NCI-H69 (cell line): ENCODE results near the gene CDH11.
A peak's percentile ranks its signal among the peaks of the same experiment; 100 is the strongest.

Experiments used
- DNase-seq: peaks from one replicate; lab custom pipeline; 2025; lab: John Stamatoyannopoulos, UW

Gene CDH11

GRCh38 chr16:65121870-65122723, at the start of gene CDH11:
TSS of gene CDH11 (minus strand) at chr16:65122063. CDS start at chr16:65004869, 117,194 bp downstream.
- peak; percentile 26 for DNase-seq

DNA sequence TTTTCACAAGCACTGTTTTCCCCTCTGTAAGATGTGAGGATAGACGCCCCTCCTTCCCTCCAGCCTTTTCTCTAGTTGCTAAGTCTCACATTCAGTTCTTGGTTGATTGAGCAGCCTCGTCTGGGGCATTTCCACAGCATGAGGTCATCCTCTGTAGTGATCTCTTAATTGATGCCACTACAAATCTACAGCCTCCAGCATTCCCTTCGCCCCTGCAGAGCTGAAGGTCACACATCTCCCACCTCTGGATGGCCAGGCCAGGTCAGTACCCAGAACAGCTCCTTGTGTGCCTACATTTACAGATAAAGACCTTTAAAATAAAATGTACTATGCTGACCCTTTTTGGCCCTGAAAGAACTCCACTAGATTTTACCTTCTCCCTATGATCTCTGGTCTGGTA, 32.5 kb upstream of the CDH11 start:
- no peak for DNase-seq

- no peak for DNase-seq
Observed at GRCh38 chr16:65153365-65154105, 31.7 kb upstream of the CDH11 start.

- no peak for DNase-seq
Observed at GRCh38 chr16:65148804-65149203, 26.9 kb upstream of the CDH11 start.

DNA sequence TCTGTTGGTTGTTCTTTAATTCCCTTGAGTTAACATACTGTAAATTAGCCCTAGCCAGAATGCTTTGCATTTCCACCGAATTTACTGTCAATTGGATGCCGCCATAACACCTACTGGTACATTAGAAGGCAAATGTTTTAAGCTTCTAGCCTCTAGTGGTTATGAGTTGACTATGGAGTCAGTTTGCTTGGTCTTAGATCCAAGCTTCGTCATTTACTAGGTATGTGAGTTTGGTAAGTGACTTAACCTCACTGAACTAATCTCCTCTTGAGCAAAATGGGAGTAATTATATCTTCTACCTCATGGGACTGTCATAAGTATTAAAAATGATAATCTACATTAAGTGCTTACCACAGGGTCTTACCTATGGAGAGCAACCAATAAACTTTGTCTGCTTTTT, 20.4 kb upstream of the CDH11 start:
- DNase-seq = no peak

DNA sequence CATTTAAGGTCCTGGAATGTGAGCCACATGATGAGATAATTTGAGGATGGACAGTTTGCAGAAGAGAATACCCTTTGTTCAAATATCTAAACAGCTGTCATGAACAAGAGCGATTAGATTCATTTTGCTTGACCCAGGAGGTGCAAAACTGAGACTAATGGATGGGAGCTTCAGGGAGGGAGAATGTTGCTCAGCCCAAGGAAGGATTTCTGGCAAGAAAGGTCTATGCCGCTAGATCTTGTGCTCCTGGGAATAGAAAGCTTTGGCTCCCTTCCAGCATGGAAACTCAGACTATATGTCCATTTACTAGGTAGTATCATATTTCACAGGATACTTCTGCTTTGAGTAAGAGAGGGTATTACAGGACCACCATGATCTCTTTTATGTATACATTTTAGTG, 14.8 kb upstream of the CDH11 start:
- DNase-seq = no peak

GRCh38 chr16:65126845-65127624, 5.2 kb upstream of the CDH11 start:
- no peak for DNase-seq

DNA sequence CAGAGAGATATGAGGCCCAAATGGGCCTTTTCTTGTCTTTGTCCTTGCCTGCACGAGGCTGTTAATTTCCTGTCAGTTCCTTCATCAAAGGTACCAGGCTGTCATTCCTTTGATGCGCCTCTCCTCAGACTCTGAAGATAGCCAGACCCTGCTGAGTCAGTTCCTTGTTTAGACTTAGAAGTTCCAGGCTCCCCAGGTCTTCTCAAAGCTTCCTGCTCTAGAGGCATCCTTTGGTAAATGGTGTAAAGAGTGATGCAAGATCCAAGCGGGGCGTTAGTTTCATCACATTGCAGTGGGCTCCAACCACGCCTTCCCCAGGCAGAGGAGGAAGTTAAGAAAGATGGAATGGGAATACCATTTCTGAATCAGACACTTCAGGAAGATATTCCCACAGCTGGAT, 4.0 kb upstream of the CDH11 start:
- DNase-seq = no peak

GRCh38 chr16:65125322-65125721, 3.5 kb upstream of the CDH11 start:
- no peak for DNase-seq

DNA sequence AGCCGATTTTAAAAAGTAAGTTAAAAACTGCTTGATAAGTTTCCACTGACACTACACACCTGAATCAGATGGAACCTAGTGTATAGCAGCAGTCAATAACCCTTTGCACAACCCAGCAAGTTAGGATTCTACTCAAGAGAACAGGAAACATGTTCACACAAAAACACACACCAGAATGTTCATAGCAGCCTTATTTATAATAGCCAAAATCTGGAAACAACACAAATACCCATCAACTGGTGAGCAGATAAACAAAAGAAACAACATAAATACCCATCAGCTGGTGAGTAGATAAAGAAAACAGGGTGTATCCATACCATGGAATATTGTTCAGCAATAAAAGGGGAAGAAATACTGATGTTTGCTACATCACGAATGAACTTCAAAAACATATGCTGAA, 2.7 kb upstream of the CDH11 start:
- DNase-seq = no peak

GRCh38 chr16:65124212-65124548, 2.3 kb upstream of the CDH11 start:
- no peak for DNase-seq

DNA sequence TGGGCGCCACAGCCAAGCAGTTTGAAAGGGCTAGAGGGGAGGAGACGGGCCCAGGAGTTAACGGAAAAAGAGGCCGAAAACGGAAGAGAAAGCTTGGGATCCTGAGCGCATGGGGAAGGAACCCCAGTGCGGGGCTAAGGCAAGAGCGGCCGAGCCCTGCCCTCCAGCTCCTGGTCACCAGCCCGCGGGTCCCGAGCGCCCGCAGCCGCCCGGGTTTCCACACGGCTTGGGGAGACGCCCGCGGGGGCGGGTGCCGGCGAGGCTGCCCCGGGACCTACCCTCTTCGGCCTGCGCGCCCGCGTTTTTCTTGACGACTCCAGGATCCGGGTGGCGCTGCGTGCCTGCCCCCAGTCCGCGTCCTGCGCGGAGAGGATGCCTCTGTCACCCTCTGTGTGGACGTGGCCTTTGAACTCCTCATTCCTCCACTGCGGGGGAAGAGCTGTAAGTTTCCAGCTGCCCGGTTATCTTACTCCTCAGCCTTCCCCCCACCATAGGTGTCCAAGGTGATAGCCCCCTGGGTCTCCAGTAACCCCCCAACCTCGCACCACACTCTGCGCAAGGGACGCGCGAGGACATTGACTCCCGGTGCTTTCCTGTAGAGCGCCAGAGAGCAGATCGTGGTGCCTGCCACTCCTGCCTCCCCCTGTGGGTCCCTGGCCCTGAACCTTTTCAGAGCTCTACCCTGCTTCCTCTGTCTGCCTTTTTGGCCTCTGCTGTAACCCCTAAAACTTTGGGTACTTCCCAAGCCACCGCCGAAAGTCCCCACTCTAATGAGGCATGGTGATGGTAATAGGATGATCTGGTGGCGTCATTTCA, 1.7 kb upstream of the CDH11 start:
- DNase-seq = no peak

- DNase-seq = peak; percentile 25
Observed at GRCh38 chr16:65122724-65123395, 997 bp upstream of the CDH11 start.

- DNase-seq = peak; percentile 34
Observed at GRCh38 chr16:65120831-65121721, 787 bp downstream of the CDH11 start.

GRCh38 chr16:65120461-65120830, 1.4 kb downstream of the CDH11 start:
- DNase-seq = no peak

DNA sequence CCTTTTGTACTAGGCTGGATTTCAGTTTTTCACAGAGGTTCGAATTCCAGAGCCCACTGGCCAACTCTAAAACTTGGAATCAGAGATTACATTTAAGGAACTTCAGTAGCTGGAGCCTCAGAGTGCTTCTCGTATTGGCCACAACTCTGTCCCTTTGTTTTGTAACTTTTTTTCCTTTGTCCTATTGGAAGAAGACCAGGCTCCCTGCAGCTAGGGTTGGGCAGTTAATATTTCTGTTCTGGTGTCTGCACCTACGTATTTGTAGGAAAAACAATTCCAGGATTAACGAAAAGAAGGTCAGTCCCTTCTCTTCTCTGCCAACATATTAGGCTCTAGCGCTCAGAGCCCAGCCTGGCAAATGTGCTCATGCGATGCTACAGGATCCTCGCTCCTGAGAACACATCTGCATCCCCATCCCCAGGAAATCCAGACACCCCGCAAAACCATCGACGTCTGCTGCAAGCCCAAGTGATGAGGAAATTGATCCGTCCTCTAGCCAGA, 1.9 kb downstream of the CDH11 start:
- DNase-seq = no peak

DNA sequence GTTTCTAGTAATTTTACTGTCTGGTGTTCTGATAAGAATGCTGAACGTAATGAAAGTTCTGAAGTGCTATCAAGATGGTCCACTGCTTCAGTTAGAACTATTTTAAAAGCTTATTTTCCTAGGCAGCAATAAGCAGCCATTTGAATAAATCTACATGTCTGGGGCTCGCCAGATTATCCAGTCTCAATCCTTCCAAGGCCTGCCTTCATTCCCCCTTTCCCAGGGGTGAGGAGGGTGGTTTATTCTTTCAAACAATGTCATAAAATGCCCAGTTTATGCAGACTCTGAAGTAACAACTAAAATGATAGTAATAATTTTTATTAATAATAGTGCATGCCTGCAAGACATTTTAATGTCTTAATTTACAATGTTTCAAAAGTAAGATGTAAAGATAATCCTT, 2.4 kb downstream of the CDH11 start:
- no peak for DNase-seq

GRCh38 chr16:65118871-65119270, 3.0 kb downstream of the CDH11 start:
- no peak for DNase-seq

DNA sequence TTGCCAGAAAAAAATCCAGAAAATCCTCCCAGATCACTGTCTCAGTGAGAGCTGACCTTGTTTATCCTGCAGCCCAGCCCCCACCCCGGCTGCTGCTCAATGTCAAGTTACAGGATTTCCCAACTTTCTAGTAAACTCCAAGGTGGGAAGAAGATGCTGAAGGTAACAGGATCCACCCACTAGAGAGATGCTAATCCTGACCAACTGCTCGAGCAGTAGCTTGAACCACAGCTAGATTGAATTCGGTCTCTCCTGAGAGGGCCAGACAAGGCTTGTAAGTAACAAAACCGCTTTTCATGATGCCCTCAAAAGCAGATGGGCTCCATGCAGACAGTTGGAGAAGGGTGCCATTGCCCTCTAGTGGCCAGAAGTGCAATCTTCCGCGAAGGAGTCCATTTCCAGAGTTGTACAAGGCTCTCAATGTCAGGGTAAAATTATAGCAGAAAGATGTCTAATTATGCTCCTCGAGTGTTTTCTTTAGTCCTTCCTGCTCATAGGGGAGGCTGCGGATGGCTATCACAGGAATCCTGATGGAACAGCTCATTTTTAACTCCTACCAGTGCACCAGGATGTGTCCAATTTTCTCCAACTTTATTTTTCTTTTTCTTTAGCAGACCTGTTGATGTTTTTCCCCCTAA, 3.9 kb downstream of the CDH11 start:
- peak; percentile 73 for DNase-seq
